ENCODE results near the gene YPEL5.
"Not testable (repeated sequence)": the region's sequence is repeated elsewhere in the genome, so short reads cannot be mapped to it uniquely, and the experiment has no call there.

DNA sequence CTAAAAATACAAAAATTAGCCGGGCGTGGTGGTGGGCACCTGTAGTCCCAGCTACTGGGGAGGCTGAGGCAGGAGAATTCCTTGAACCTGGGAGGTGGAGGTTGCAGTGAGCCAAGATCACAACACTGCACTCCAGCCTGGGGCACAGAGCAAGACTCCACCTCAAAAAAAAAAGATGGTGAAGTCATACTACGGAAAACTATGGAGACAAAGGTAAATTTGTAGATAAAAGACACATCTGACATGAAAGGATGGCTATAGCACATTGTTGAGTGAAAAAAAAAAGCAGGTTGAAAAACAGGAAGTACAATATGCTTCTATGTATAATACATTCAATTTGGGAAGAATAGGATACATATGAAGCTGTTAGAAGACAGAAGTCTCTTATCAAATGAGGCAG lies 1.9 kb upstream of the YPEL5 start:
- TF ChIP-seq, protein P1, sequence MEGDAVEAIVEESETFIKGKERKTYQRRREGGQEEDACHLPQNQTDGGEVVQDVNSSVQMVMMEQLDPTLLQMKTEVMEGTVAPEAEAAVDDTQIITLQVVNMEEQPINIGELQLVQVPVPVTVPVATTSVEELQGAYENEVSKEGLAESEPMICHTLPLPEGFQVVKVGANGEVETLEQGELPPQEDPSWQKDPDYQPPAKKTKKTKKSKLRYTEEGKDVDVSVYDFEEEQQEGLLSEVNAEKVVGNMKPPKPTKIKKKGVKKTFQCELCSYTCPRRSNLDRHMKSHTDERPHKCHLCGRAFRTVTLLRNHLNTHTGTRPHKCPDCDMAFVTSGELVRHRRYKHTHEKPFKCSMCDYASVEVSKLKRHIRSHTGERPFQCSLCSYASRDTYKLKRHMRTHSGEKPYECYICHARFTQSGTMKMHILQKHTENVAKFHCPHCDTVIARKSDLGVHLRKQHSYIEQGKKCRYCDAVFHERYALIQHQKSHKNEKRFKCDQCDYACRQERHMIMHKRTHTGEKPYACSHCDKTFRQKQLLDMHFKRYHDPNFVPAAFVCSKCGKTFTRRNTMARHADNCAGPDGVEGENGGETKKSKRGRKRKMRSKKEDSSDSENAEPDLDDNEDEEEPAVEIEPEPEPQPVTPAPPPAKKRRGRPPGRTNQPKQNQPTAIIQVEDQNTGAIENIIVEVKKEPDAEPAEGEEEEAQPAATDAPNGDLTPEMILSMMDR (IDR thresholded peaks at IDR 0.05), result not testable (repeated sequence)
- TF ChIP-seq POLR2A, POLR2AphosphoS5 (IDR thresholded peaks at IDR 0.05): not testable (repeated sequence)

Measured in upper lobe of left lung (tissue), 4 donors.